SK-N-SH treated with all-trans-retinoic acid at 6 μM for 48 hours (cell line): Measurements from ENCODE around the gene B3GAT1.

Experiments
- ATAC-seq: fragments of 200-7000 bp; cut with Tn5 transposase; 3 replicates; pipeline ENCODE4 v1.9.1; 2020; ENCODE audit warnings: mild to moderate bottlenecking, moderate library complexity
- ARNTL ChIP-seq: fragments of 450-650 bp; formaldehyde crosslinking; IDR thresholded peaks from 2 replicates; pipeline ENCODE4 v1.5.0; 2020; ENCODE audit warnings: low read depth, mild to moderate bottlenecking, moderate library complexity, borderline replicate concordance
- BACH2 ChIP-seq: fragments of 250-450 bp; sonication (Bioruptor Pico); IDR thresholded peaks from 2 replicates; pipeline ENCODE4 v1.9.0; 2021; ENCODE audit warnings: mild to moderate bottlenecking, borderline replicate concordance
- CREB5 ChIP-seq: fragments of 250-450 bp; sonication (Bioruptor Pico); IDR thresholded peaks from 2 replicates; pipeline ENCODE4 v1.5.1; 2020; ENCODE audit warnings: low read depth, mild to moderate bottlenecking, moderate library complexity
- CSDC2 ChIP-seq: fragments of 250-450 bp; sonication (Bioruptor Pico); IDR thresholded peaks from 2 replicates; pipeline ENCODE4 v1.5.0; 2020; ENCODE audit warnings: mild to moderate bottlenecking, moderate library complexity
- CSRNP3 ChIP-seq: fragments of 250-450 bp; sonication (Bioruptor Pico); IDR thresholded peaks from 2 replicates; pipeline ENCODE4 v1.5.1; 2021; ENCODE audit warnings: mild to moderate bottlenecking, moderate library complexity
- ESRRG ChIP-seq: fragments of 250-450 bp; sonication (Bioruptor Pico); IDR thresholded peaks from 2 replicates; pipeline ENCODE4 v1.6.1; 2021; ENCODE audit warnings: mild to moderate bottlenecking
- GLIS3 ChIP-seq: fragments of 250-450 bp; sonication (Bioruptor Pico); IDR thresholded peaks from 2 replicates; pipeline ENCODE4 v1.5.0; 2020; ENCODE audit warnings: mild to moderate bottlenecking, moderate library complexity
- ISL1 ChIP-seq: fragments of 250-450 bp; sonication (Bioruptor Pico); IDR thresholded peaks from 2 replicates; pipeline ENCODE4 v2.1.2; 2022; ENCODE audit warnings: mild to moderate bottlenecking, moderate library complexity
- OSR1 ChIP-seq: fragments of 250-450 bp; sonication (Bioruptor Pico); IDR thresholded peaks from 2 replicates; pipeline ENCODE4 v1.8.0; 2022; ENCODE audit warnings: moderate library complexity, mild to moderate bottlenecking, inconsistent platforms
- PATZ1 ChIP-seq: fragments of 250-450 bp; sonication (Bioruptor Pico); IDR thresholded peaks from 2 replicates; pipeline ENCODE4 v1.8.0; 2020; ENCODE audit warnings: mild to moderate bottlenecking, moderate library complexity, borderline replicate concordance
- POU6F1 ChIP-seq: fragments of 250-450 bp; sonication (Bioruptor Pico); IDR thresholded peaks from 2 replicates; pipeline ENCODE4 v1.8.0; 2021; ENCODE audit warnings: low read depth, mild to moderate bottlenecking, moderate library complexity, borderline replicate concordance
- PPARA ChIP-seq: fragments of 250-450 bp; sonication (Bioruptor Pico); IDR thresholded peaks from 2 replicates; pipeline ENCODE4 v1.5.0; 2020; ENCODE audit warnings: mild to moderate bottlenecking, borderline replicate concordance
- RARB ChIP-seq: fragments of 250-450 bp; sonication (Bioruptor Pico); IDR thresholded peaks from 2 replicates; pipeline ENCODE4 v1.8.0; 2021; ENCODE audit warnings: mild to moderate bottlenecking, moderate library complexity
- TOX ChIP-seq: fragments of 250-450 bp; sonication (Bioruptor Pico); IDR thresholded peaks from 2 replicates; pipeline ENCODE4 v1.8.0; 2021; ENCODE audit warnings: mild to moderate bottlenecking, moderate library complexity, borderline replicate concordance
- ZC3H10 ChIP-seq: fragments of 250-450 bp; sonication (Bioruptor Pico); IDR thresholded peaks from 2 replicates; pipeline ENCODE4 v1.5.1; 2021; ENCODE audit warnings: mild to moderate bottlenecking, moderate library complexity
- ZFP3 ChIP-seq: fragments of 250-450 bp; sonication (Bioruptor Pico); IDR thresholded peaks from 2 replicates; pipeline ENCODE4 v1.5.0; 2020; ENCODE audit warnings: mild to moderate bottlenecking, moderate library complexity
- ZFP30 ChIP-seq: fragments of 450-650 bp; formaldehyde crosslinking; IDR thresholded peaks from 2 replicates; pipeline ENCODE4 v1.5.0; 2022; ENCODE audit warnings: mild to moderate bottlenecking, moderate library complexity
- ZNF565 ChIP-seq: fragments of 450-650 bp; formaldehyde crosslinking; conservative IDR thresholded peaks from 2 replicates; pipeline ENCODE4 v1.5.0; 2020; ENCODE audit warnings: low read depth, mild to moderate bottlenecking, moderate library complexity
- ZNF70 ChIP-seq: fragments of 450-650 bp; formaldehyde crosslinking; IDR thresholded peaks from 2 replicates; pipeline ENCODE4 v1.5.0; 2020; ENCODE audit warnings: mild to moderate bottlenecking, moderate library complexity

Gene B3GAT1

GRCh38 chr11:134385171-134385570, 26.9 kb downstream of the B3GAT1 start:
- ATAC-seq, result no peak
- no peak for TF ChIP-seq CREB5
- no peak for TF ChIP-seq ARNTL
- TF ChIP-seq ESRRG (CRISPR knock-in tag), result no peak
- TF ChIP-seq TOX (CRISPR knock-in tag), result no peak
- TF ChIP-seq ZFP30, result no peak
- no peak for TF ChIP-seq CSRNP3 (CRISPR knock-in tag)
- TF ChIP-seq, all 23 proteins: peak for 0

- no peak for ATAC-seq
Observed at GRCh38 chr11:134384406-134384805, 27.6 kb downstream of the B3GAT1 start.

GRCh38 chr11:134383576-134384221, 28.3 kb downstream of the B3GAT1 start:
- no peak for ATAC-seq
- TF ChIP-seq TOX (CRISPR knock-in tag) (no peak), ARNTL (no peak), CSDC2 (CRISPR knock-in tag) (no peak), OSR1 (CRISPR knock-in tag) (no peak)
- TF ChIP-seq, all 23 proteins: peak for 0

More at GRCh38 chr11:134384406-134384805, 27.6 kb downstream of the B3GAT1 start:
- TF ChIP-seq ZNF70 (CRISPR knock-in tag), result no peak
- TF ChIP-seq PPARA, result no peak
- TF ChIP-seq ESRRG (CRISPR knock-in tag), result no peak
- TF ChIP-seq OSR1 (CRISPR knock-in tag), result no peak
- TF ChIP-seq CSRNP3 (CRISPR knock-in tag), result no peak

- ATAC-seq, result no peak
- TF ChIP-seq PATZ1 (CRISPR knock-in tag) (no peak), CSRNP3 (CRISPR knock-in tag) (no peak), TOX (CRISPR knock-in tag) (no peak)
Observed at GRCh38 chr11:134382830-134383229, 29.2 kb downstream of the B3GAT1 start.

- no peak for ATAC-seq
- TF ChIP-seq CREB5, result no peak
- TF ChIP-seq CSDC2 (CRISPR knock-in tag), result no peak
- TF ChIP-seq ZNF565 (CRISPR knock-in tag), result no peak
- TF ChIP-seq ISL1 (CRISPR knock-in tag), result no peak
- TF ChIP-seq POU6F1 (CRISPR knock-in tag), result no peak
- no peak for TF ChIP-seq ZNF70 (CRISPR knock-in tag)
- TF ChIP-seq ESRRG (CRISPR knock-in tag), result no peak
- no peak for TF ChIP-seq TOX (CRISPR knock-in tag)
- TF ChIP-seq ZFP3 (CRISPR knock-in tag), result no peak
- no peak for TF ChIP-seq PPARA
- no peak for TF ChIP-seq ZC3H10
- no peak for TF ChIP-seq RARB (CRISPR knock-in tag)
- no peak for TF ChIP-seq GLIS3 (CRISPR knock-in tag)
- no peak for TF ChIP-seq BACH2 (CRISPR knock-in tag)
Observed at GRCh38 chr11:134382257-134382656, 29.8 kb downstream of the B3GAT1 start.
